ENCODE data around the gene CLEC17A.

GRCh38 chr19:14544047-14544446 lies 38.8 kb upstream of the CLEC17A start:
- TF ChIP-seq POLR2A (IDR thresholded peaks at IDR 0.05; ENCODE audit: low read depth, low read length) (no peak), SPI1 (IDR thresholded peaks at IDR 0.05; ENCODE audit: low read depth, low read length) (no peak), POLR2AphosphoS5 (IDR thresholded peaks at IDR 0.05; ENCODE audit: low read depth, low read length) (no peak), TAF1 (IDR thresholded peaks at IDR 0.05; ENCODE audit: low read depth, low read length) (no peak), POU2F2 (IDR thresholded peaks at IDR 0.05; ENCODE audit: low read depth, low read length) (no peak), PAX5 (IDR thresholded peaks at IDR 0.05; ENCODE audit: insufficient read depth, low read length, severe bottlenecking) (no peak)

All from GM12891 (cell line).